Lower lobe of right lung (tissue), 2 donors: Measurements from ENCODE around the gene CHCHD5. TPM values are rescaled to one million over a fixed set of nuclear protein-coding genes. Genes with fewer than 3 reads are reported as not detected.

ENCODE experiments used
- ATAC-seq, 2 donors: fragments of 200-7000 bp; cut with Tn5 transposase; one replicate each; pipeline ENCODE4 v1.9.1; 2020 to 2022; ENCODE audit warnings: mild to moderate bottlenecking in 2 of 2, moderate library complexity in 2 of 2
- DNase-seq: peaks from one replicate; pipeline ENCODE4 v3.0.0-alpha.2; 2020
- H3K27ac ChIP-seq: fragments of 200-600 bp; one replicate; pipeline ENCODE4 v1.8.0; 2022
- H3K27me3 ChIP-seq: fragments of 200-600 bp; one replicate; pipeline ENCODE4 v1.8.0; 2022; ENCODE audit warnings: low read depth
- H3K36me3 ChIP-seq: fragments of 200-600 bp; one replicate; pipeline ENCODE4 v1.8.0; 2022; ENCODE audit warnings: mild to moderate bottlenecking
- H3K4me1 ChIP-seq: fragments of 200-600 bp; one replicate; pipeline ENCODE4 v1.8.0; 2022
- H3K4me3 ChIP-seq: fragments of 200-600 bp; one replicate; pipeline ENCODE4 v1.8.0; 2022; ENCODE audit warnings: mild to moderate bottlenecking
- H3K9me3 ChIP-seq: fragments of 200-600 bp; one replicate; pipeline ENCODE4 v1.8.0; 2022
- CTCF ChIP-seq: fragments of 200-600 bp; IDR thresholded peaks from one replicate; pipeline ENCODE4 v1.8.0; 2022; ENCODE audit warnings: antibody characterized with exemption, mild to moderate bottlenecking
- intact Hi-C: fragments of 100-400 bp; cut with DNase I; formaldehyde crosslinking; loops from one replicate; pipeline ENCODE4 v1.11.0; 2022
- total RNA-seq: library from RNA; stranded (reverse); fragmentation: NEBNext Ultra II Directional; extraction: Animal tissue kit (Norgen Biotek cat#: 25700); gene quantifications from one replicate; pipeline ENCODE4 v1.2.1, GENCODE V29; 2021
- donor health status: DM: no; HTN: yes; CAD: no; lungs with severe emphysema.

Gene CHCHD5
- total RNA-seq, 1 donor from 2014 or later = 23.0 TPM

- Histone ChIP-seq H3K36me3 (no peaks in the 10 kb centered on the region), H3K27ac (no peak overlapping the region), H3K4me3 (no peak overlapping the region), H3K9me3 (no peaks in the 10 kb centered on the region), H3K4me1 (peaks cover 13% of the 10 kb centered on the region), H3K27me3 (no peaks in the 10 kb centered on the region)
- DNase-seq = no peak
- no peak for ATAC-seq
- intact Hi-C loops = no loop called here
- TF ChIP-seq CTCF = no peak
Measured at GRCh38 chr2:112601754-112602153, 17.3 kb downstream of the CHCHD5 start.

GRCh38 chr2:112602917-112603316 lies 18.5 kb downstream of the CHCHD5 start:
- ATAC-seq = no peak
- intact Hi-C loops = no loop called here
- no peak for TF ChIP-seq CTCF

GRCh38 chr2:112603731-112604130 lies 19.3 kb downstream of the CHCHD5 start:
- Histone ChIP-seq H3K4me3 (no peak overlapping the region), H3K36me3 (no peaks in the 10 kb centered on the region), H3K27me3 (no peaks in the 10 kb centered on the region), H3K27ac (no peak overlapping the region), H3K4me1 (peaks cover 13% of the 10 kb centered on the region), H3K9me3 (no peaks in the 10 kb centered on the region)
- DNase-seq (no peak), ATAC-seq (no peak)
- intact Hi-C loops = no loop called here
- TF ChIP-seq CTCF = no peak

More at GRCh38 chr2:112602917-112603316, 18.5 kb downstream of the CHCHD5 start:
- Histone ChIP-seq H3K9me3 (no peaks in the 10 kb centered on the region), H3K27ac (no peak overlapping the region), H3K4me3 (no peak overlapping the region), H3K36me3 (no peaks in the 10 kb centered on the region), H3K27me3 (no peaks in the 10 kb centered on the region), H3K4me1 (peaks cover 13% of the 10 kb centered on the region)
- DNase-seq = no peak

- no peaks in the 10 kb centered on the region for H3K27me3 ChIP-seq
- H3K36me3 ChIP-seq = no peaks in the 10 kb centered on the region
- H3K27ac ChIP-seq = no peak overlapping the region
- H3K4me1 ChIP-seq = peaks cover 9% of the 10 kb centered on the region
- TF ChIP-seq CTCF = no peak
- ATAC-seq (no peak), DNase-seq (no peak)
- intact Hi-C loops = no loop called here
- H3K9me3 ChIP-seq = no peaks in the 10 kb centered on the region
- H3K4me3 ChIP-seq = no peak overlapping the region
Measured at GRCh38 chr2:112604952-112605351, 20.5 kb downstream of the CHCHD5 start.

- Histone ChIP-seq H3K27me3 (no peaks in the 10 kb centered on the region), H3K36me3 (no peaks in the 10 kb centered on the region), H3K4me1 (no peaks in the 10 kb centered on the region), H3K9me3 (no peaks in the 10 kb centered on the region), H3K4me3 (no peak overlapping the region), H3K27ac (no peak overlapping the region)
- ATAC-seq (no peak), DNase-seq (no peak)
- intact Hi-C loops = no loop called here
- TF ChIP-seq CTCF = no peak
Measured at GRCh38 chr2:112605926-112606325, 21.5 kb downstream of the CHCHD5 start.

GRCh38 chr2:112606547-112606946 lies 22.1 kb downstream of the CHCHD5 start:
- ATAC-seq (no peak), DNase-seq (no peak)
- intact Hi-C loops = no loop called here

More at GRCh38 chr2:112606547-112606946, 22.1 kb downstream of the CHCHD5 start:
- H3K27ac ChIP-seq = no peak overlapping the region
- H3K27me3 ChIP-seq = no peaks in the 10 kb centered on the region
- no peaks in the 10 kb centered on the region for H3K4me1 ChIP-seq
- TF ChIP-seq CTCF = no peak
- H3K9me3 ChIP-seq = no peaks in the 10 kb centered on the region
- no peaks in the 10 kb centered on the region for H3K36me3 ChIP-seq
- no peak overlapping the region for H3K4me3 ChIP-seq
